IMR-90 (cell line): ENCODE measurements around the gene GPX3. TPM values are rescaled to one million over a fixed set of nuclear protein-coding genes. Genes with fewer than 3 reads are reported as not detected.
A peak's percentile ranks its signal among the peaks of the same experiment; 100 is the strongest.

Experiments used
- ATAC-seq: fragments of 200-7000 bp; cut with Tn5 transposase; 2 replicates; pipeline ENCODE4 v1.9.1; 2020; ENCODE audit warnings: low read depth, mild to moderate bottlenecking, moderate library complexity
- BruUV-seq: library from RNA; stranded (reverse); fragments of 400-500 nt; replicated peaks from 2 replicates; lab custom pipeline; 2021; lab: Mats Ljungman, UMichigan
- CTCF ChIA-PET: fragments of 300-600 bp; formaldehyde crosslinking; extraction: SDS; loops from one replicate; lab custom pipeline; 2021; ENCODE audit warnings: antibody characterized with exemption; lab: Yijun Ruan, JAX
- POLR2A ChIA-PET: fragments of 300-600 bp; sonication (Branson Sonifier 250); formaldehyde crosslinking; loops from one replicate; lab custom pipeline; 2022; ENCODE audit warnings: antibody characterized with exemption; ENCODE audit not compliant: unreplicated experiment; lab: Charles Lee
- DNase-seq: peaks from one replicate; pipeline ENCODE4 v3.0.0; 2013
- H2AFZ ChIP-seq: replicated peaks from 2 replicates; pipeline ENCODE3; 2013; ENCODE audit warnings: low read length, mild to moderate bottlenecking; ENCODE audit not compliant: poor library complexity
- H2AK5ac ChIP-seq: 2 replicates; pipeline ENCODE4 v1.6.1; 2013; ENCODE audit warnings: low read depth, low read length, inconsistent platforms
- H2AK9ac ChIP-seq: replicated peaks from 2 replicates; pipeline ENCODE3; 2013; ENCODE audit warnings: mild to moderate bottlenecking, low read depth, low read length, moderate library complexity; ENCODE audit not compliant: poor library complexity
- H2BK120ac ChIP-seq: 2 replicates; pipeline ENCODE4 v1.6.1; 2013; ENCODE audit warnings: low read depth, low read length, inconsistent platforms
- H2BK15ac ChIP-seq: 3 replicates; pipeline ENCODE4 v1.6.1; 2013; ENCODE audit warnings: low read depth, low read length, inconsistent platforms
- H2BK20ac ChIP-seq: 2 replicates; pipeline ENCODE4 v1.6.1; 2013; ENCODE audit warnings: low read depth, mild to moderate bottlenecking, inconsistent platforms, low read length, moderate library complexity
- H2BK5ac ChIP-seq: 2 replicates; pipeline ENCODE4 v1.6.1; 2013; ENCODE audit warnings: mild to moderate bottlenecking, low read depth, low read length, inconsistent platforms; ENCODE audit not compliant: poor library complexity, severe bottlenecking
- H3K14ac ChIP-seq: replicated peaks from 2 replicates; pipeline ENCODE4 v1.6.1; 2013; ENCODE audit warnings: low read depth, low read length, inconsistent platforms
- H3K18ac ChIP-seq: 2 replicates; pipeline ENCODE4 v1.6.1; 2013; ENCODE audit warnings: low read depth, low read length, control low read depth
- H3K23ac ChIP-seq: 2 replicates; pipeline ENCODE4 v1.6.1; 2013; ENCODE audit warnings: low read depth, low read length, inconsistent platforms
- H3K27ac ChIP-seq: 2 replicates; pipeline ENCODE4 v1.5.1; 2013; ENCODE audit warnings: mild to moderate bottlenecking, control low read depth, low read length; ENCODE audit not compliant: insufficient read depth
- H3K27me3 ChIP-seq: 2 replicates; pipeline ENCODE4 v1.6.1; 2013; ENCODE audit warnings: low read length; ENCODE audit not compliant: control insufficient read depth, insufficient read depth
- H3K36me3 ChIP-seq: 2 replicates; pipeline ENCODE4 v1.6.1; 2013; ENCODE audit warnings: low read length, mixed read lengths; ENCODE audit not compliant: control insufficient read depth, insufficient read depth
- H3K4ac ChIP-seq: 2 replicates; pipeline ENCODE4 v1.6.1; 2013; ENCODE audit warnings: low read depth, low read length, inconsistent platforms
- H3K4me1 ChIP-seq: 2 replicates; pipeline ENCODE4 v1.6.1; 2013; ENCODE audit warnings: low read length, mixed read lengths; ENCODE audit not compliant: control insufficient read depth, insufficient read depth
- H3K4me2 ChIP-seq: 2 replicates; pipeline ENCODE4 v1.6.1; 2013; ENCODE audit warnings: low read depth, mild to moderate bottlenecking, control low read depth, low read length, moderate library complexity
- H3K4me3 ChIP-seq: 2 replicates; pipeline ENCODE4 v1.5.1; 2013; ENCODE audit warnings: low read depth, mild to moderate bottlenecking, control low read depth, low read length, moderate library complexity; ENCODE audit not compliant: insufficient read depth
- H3K56ac ChIP-seq: 2 replicates; pipeline ENCODE4 v1.6.1; 2013; ENCODE audit warnings: low read length, inconsistent platforms; ENCODE audit not compliant: insufficient read depth; ENCODE audit errors: extremely low read depth
- H3K79me1 ChIP-seq, 2 experiments: 2 replicates each; pipeline ENCODE4 v1.6.1; 2013; ENCODE audit warnings: low read length in 2 of 2, inconsistent platforms in 1 of 2, low read depth in 1 of 2
- H3K9ac ChIP-seq: 2 replicates; pipeline ENCODE4 v1.6.1; 2013; ENCODE audit warnings: low read depth, low read length, control low read depth
- H3K9me1 ChIP-seq: 2 replicates; pipeline ENCODE4 v1.6.1; 2013; ENCODE audit warnings: low read length, inconsistent platforms; ENCODE audit not compliant: insufficient read depth
- H3K9me3 ChIP-seq: 2 replicates; pipeline ENCODE4 v1.6.1; 2013; ENCODE audit warnings: low read length; ENCODE audit not compliant: control insufficient read depth, insufficient read depth
- H4K20me1 ChIP-seq: 2 replicates; pipeline ENCODE4 v1.6.1; 2013; ENCODE audit warnings: low read length, inconsistent platforms; ENCODE audit not compliant: insufficient read depth
- H4K5ac ChIP-seq: 2 replicates; pipeline ENCODE4 v1.6.1; 2013; ENCODE audit warnings: mild to moderate bottlenecking, low read depth, low read length, control low read depth
- H4K8ac ChIP-seq, 2 experiments: 2 replicates each; pipeline ENCODE4 v1.6.1; 2013; ENCODE audit warnings: low read depth in 2 of 2, low read length in 2 of 2, control low read depth in 1 of 2, inconsistent platforms in 1 of 2
- H4K91ac ChIP-seq: 2 replicates; pipeline ENCODE4 v1.6.1; 2013; ENCODE audit warnings: low read depth, low read length, inconsistent platforms; ENCODE audit not compliant: insufficient read depth
- BHLHE40 ChIP-seq: fragments of 150-350 bp; IDR thresholded peaks from 2 replicates; pipeline ENCODE4 v1.6.1; 2016; ENCODE audit warnings: mild to moderate bottlenecking, low read depth, low read length
- CEBPB ChIP-seq: IDR thresholded peaks from 2 replicates; pipeline ENCODE4 v1.6.1; 2012; ENCODE audit warnings: low read depth, low read length, improper control_type of control experiment
- CHD1 ChIP-seq: IDR thresholded peaks from 2 replicates; pipeline ENCODE4 v1.6.1; 2012; ENCODE audit warnings: low read depth, low read length, improper control_type of control experiment
- FOS ChIP-seq: fragments of 150-350 bp; IDR thresholded peaks from 2 replicates; pipeline ENCODE4 v1.6.1; 2016; ENCODE audit warnings: low read depth, low read length
- MAFK ChIP-seq: IDR thresholded peaks from 2 replicates; pipeline ENCODE4 v1.6.1; 2012; ENCODE audit warnings: low read depth, low read length, improper control_type of control experiment
- MAZ ChIP-seq: IDR thresholded peaks from 2 replicates; pipeline ENCODE4 v1.6.1; 2012; ENCODE audit warnings: low read depth, mild to moderate bottlenecking, low read length, improper control_type of control experiment, moderate library complexity, borderline replicate concordance
- MXI1 ChIP-seq: IDR thresholded peaks from 2 replicates; pipeline ENCODE4 v1.6.1; 2012; ENCODE audit warnings: low read depth, mild to moderate bottlenecking, low read length, moderate library complexity, borderline replicate concordance
- NFE2L2 ChIP-seq: fragments of 150-350 bp; IDR thresholded peaks from 2 replicates; pipeline ENCODE4 v1.6.1; 2016; ENCODE audit warnings: low read depth, mild to moderate bottlenecking, low read length
- POLR2A ChIP-seq: IDR thresholded peaks from 2 replicates; pipeline ENCODE4 v1.6.1; 2012; ENCODE audit warnings: mild to moderate bottlenecking, low read depth, low read length
- RAD21 ChIP-seq: IDR thresholded peaks from 2 replicates; pipeline ENCODE4 v1.6.1; 2012; ENCODE audit warnings: low read length, improper control_type of control experiment
- RCOR1 ChIP-seq: IDR thresholded peaks from 2 replicates; pipeline ENCODE4 v1.6.1; 2012; ENCODE audit warnings: mild to moderate bottlenecking, low read length, improper control_type of control experiment; ENCODE audit not compliant: insufficient replicate concordance
- RFX5 ChIP-seq: IDR thresholded peaks from 2 replicates; pipeline ENCODE4 v1.8.0; 2012; ENCODE audit warnings: low read depth, mild to moderate bottlenecking, low read length, moderate library complexity
- SMC3 ChIP-seq: fragments of 150-350 bp; IDR thresholded peaks from 2 replicates; pipeline ENCODE4 v1.6.1; 2016; ENCODE audit warnings: low read depth, mild to moderate bottlenecking, antibody characterized with exemption, low read length, moderate library complexity
- WGBS, 2 experiments: methylation state at CpG; one replicate each; pipeline versions ENCODE4 v1.1.5 to v1.1.7; 2013; ENCODE audit warnings: missing lambda C conversion rate in 2 of 2; ENCODE audit not compliant: insufficient read length in 1 of 2; ENCODE audit errors: extremely low coverage in 2 of 2; 5-methylcytosine and 5-hydroxymethylcytosine counted together
- dilution Hi-C: fragments of 300-500 bp; cut with HindIII; formaldehyde crosslinking; loops from one replicate; pipeline ENCODE4 v1.14.3; 2018; ENCODE audit warnings: low sequenced_read_pairs; ENCODE audit not compliant: unreplicated experiment
- in situ Hi-C: fragments of 300-500 bp; cut with MboI; formaldehyde crosslinking; loops from 3 replicates; pipeline ENCODE4 v1.14.3; 2019; ENCODE audit warnings: low sequenced_read_pairs, inconsistent platforms, mixed read lengths
- intact Hi-C: fragments of 100-400 bp; cut with micrococcal nuclease; formaldehyde crosslinking; loops from 2 replicates; pipeline ENCODE4 v1.10.0; 2022
- polyA plus RNA-seq, 3 experiments: library from polyadenylated mRNA; depleted of rRNA; stranded (reverse); fragments of >200 nt; gene quantifications; 2 replicates each; pipeline ENCODE4 v1.2.3, GENCODE V29; 2012; ENCODE audit warnings: low replicate concordance in 1 of 3
- total RNA-seq: library from RNA; depleted of rRNA; stranded (reverse); fragments of >200 nt; gene quantifications from 2 replicates; pipeline ENCODE4 v1.2.3, GENCODE V29; 2012
- TF ChIP-seq, protein P1 (sequence below): fragments of 150-350 bp; IDR thresholded peaks from 2 replicates; pipeline ENCODE4 v1.6.1; 2016; ENCODE audit warnings: low read depth, mild to moderate bottlenecking, low read length, moderate library complexity, borderline replicate concordance
- TF ChIP-seq, protein P2 (sequence below): conservative IDR thresholded peaks from 2 replicates; pipeline ENCODE4 v1.5.1; 2012; ENCODE audit warnings: mild to moderate bottlenecking, low read depth, low read length, improper control_type of control experiment
- TF ChIP-seq, protein P3 (sequence below): fragments of 150-350 bp; IDR thresholded peaks from 2 replicates; pipeline ENCODE4 v1.6.1; 2017; ENCODE audit warnings: mild to moderate bottlenecking, antibody characterized with exemption, low read length, low read depth

The GPX3 gene
- total and polyA plus RNA-seq, 2 of the 4 experiments (the other 2 are of a cell fraction) = 0.36 to 1.0 TPM

GRCh38 chr5:151040211-151040747, 19.9 kb downstream of the GPX3 start:
- Histone ChIP-seq H2BK15ac (no peak overlapping the region), H4K8ac (no peak overlapping the region), H3K4ac (no peak overlapping the region), H3K56ac (no peak overlapping the region), H3K9me3 (no peaks in the 10 kb centered on the region), H3K36me3 (peaks cover 54% of the 10 kb centered on the region), H2BK5ac (no peak overlapping the region), H2AK9ac (peak overlapping the region; percentile 45), H3K4me3 (no peak overlapping the region), H3K27ac (no peak overlapping the region), H2BK120ac (no peak overlapping the region), H4K20me1 (peaks cover 18% of the 10 kb centered on the region), H2BK20ac (no peak overlapping the region), H2AFZ (no peak overlapping the region), H3K23ac (no peak overlapping the region), H3K14ac (peak overlapping the region; percentile 42; the same call in 1 of the 2 replicates), H3K4me2 (no peak overlapping the region), H4K91ac (no peak overlapping the region), H3K79me1 (peaks cover 0 to 35% of the 10 kb centered on the region in 2 experiments; a peak in 2 of 4 replicates), H2AK5ac (no peak overlapping the region), H3K9me1 (peaks cover 22% of the 10 kb centered on the region), H3K27me3 (no peaks in the 10 kb centered on the region), H3K18ac (no peak overlapping the region), H3K4me1 (peaks cover 27% of the 10 kb centered on the region), H4K5ac (no peak overlapping the region), H3K9ac (no peak overlapping the region)
- intact Hi-C loops (no loop called here), dilution Hi-C loops (no loop called here), in situ Hi-C loops (no loop called here)
- ATAC-seq (peak; percentile 21; the same call in 1 of the 2 replicates), DNase-seq (peak; percentile 33)
- ChIA-PET CTCF (interaction anchor here (1.2 kb wide), 1 partner anchor 76 kb away, joined by 3 read pairs; no protein-coding TSS in a partner anchor), POLR2A (no interaction called here)
- 76% methylated on average over 3 of the region's 8 CpGs; no CpG with 5 or more reads in 1 of the 2 experiments for WGBS, 2 experiments
- BruUV-seq = no TSS peak
- TF ChIP-seq, protein P1, sequence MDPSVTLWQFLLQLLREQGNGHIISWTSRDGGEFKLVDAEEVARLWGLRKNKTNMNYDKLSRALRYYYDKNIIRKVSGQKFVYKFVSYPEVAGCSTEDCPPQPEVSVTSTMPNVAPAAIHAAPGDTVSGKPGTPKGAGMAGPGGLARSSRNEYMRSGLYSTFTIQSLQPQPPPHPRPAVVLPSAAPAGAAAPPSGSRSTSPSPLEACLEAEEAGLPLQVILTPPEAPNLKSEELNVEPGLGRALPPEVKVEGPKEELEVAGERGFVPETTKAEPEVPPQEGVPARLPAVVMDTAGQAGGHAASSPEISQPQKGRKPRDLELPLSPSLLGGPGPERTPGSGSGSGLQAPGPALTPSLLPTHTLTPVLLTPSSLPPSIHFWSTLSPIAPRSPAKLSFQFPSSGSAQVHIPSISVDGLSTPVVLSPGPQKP = no peak
- no peak for TF ChIP-seq BHLHE40
- no peak for TF ChIP-seq FOS
- no peak for TF ChIP-seq POLR2A
- TF ChIP-seq, protein P2, sequence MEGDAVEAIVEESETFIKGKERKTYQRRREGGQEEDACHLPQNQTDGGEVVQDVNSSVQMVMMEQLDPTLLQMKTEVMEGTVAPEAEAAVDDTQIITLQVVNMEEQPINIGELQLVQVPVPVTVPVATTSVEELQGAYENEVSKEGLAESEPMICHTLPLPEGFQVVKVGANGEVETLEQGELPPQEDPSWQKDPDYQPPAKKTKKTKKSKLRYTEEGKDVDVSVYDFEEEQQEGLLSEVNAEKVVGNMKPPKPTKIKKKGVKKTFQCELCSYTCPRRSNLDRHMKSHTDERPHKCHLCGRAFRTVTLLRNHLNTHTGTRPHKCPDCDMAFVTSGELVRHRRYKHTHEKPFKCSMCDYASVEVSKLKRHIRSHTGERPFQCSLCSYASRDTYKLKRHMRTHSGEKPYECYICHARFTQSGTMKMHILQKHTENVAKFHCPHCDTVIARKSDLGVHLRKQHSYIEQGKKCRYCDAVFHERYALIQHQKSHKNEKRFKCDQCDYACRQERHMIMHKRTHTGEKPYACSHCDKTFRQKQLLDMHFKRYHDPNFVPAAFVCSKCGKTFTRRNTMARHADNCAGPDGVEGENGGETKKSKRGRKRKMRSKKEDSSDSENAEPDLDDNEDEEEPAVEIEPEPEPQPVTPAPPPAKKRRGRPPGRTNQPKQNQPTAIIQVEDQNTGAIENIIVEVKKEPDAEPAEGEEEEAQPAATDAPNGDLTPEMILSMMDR = no peak
- no peak for TF ChIP-seq MAFK
- TF ChIP-seq, protein P3, sequence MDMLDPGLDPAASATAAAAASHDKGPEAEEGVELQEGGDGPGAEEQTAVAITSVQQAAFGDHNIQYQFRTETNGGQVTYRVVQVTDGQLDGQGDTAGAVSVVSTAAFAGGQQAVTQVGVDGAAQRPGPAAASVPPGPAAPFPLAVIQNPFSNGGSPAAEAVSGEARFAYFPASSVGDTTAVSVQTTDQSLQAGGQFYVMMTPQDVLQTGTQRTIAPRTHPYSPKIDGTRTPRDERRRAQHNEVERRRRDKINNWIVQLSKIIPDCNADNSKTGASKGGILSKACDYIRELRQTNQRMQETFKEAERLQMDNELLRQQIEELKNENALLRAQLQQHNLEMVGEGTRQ = no peak
- no peak for TF ChIP-seq MXI1
- TF ChIP-seq RAD21 = no peak
- no peak for TF ChIP-seq NFE2L2
- TF ChIP-seq CEBPB = no peak
- TF ChIP-seq MAZ = no peak
- no peak for TF ChIP-seq RFX5
- no peak for TF ChIP-seq SMC3
- no peak for TF ChIP-seq CHD1
- no peak for TF ChIP-seq RCOR1
